Natural killer cell (primary cell): ENCODE data around the gene BRPF1. TPM values are rescaled to one million over a fixed set of nuclear protein-coding genes. Genes with fewer than 3 reads are reported as not detected.

ENCODE experiments used
- ATAC-seq, 3 donors: fragments of 150-1000 bp in 2 of 3; fragments of 200-7000 bp in 1 of 3; cut with Tn5 transposase; 1 replicate in 1 of 3; 2 replicates in 2 of 3; pipeline ENCODE4 v1.10.0; 2021; ENCODE audit warnings: mild to moderate bottlenecking in 2 of 3, moderate library complexity in 2 of 3
- DNase-seq, 2 donors: peaks; one replicate each; pipeline versions ENCODE4 v3.0.0 to v3.0.0-alpha.2; 2013 to 2021; ENCODE audit warnings: mixed read lengths in 1 of 2
- H3K27ac ChIP-seq: one replicate; pipeline ENCODE4 v1.5.1; 2013; ENCODE audit warnings: mild to moderate bottlenecking, low read length
- H3K27me3 ChIP-seq: one replicate; pipeline ENCODE4 v1.6.1; 2013; ENCODE audit warnings: low read length; ENCODE audit not compliant: control insufficient read depth, insufficient read depth
- H3K36me3 ChIP-seq: one replicate; pipeline ENCODE4 v1.6.1; 2013; ENCODE audit warnings: low read length; ENCODE audit not compliant: control insufficient read depth, insufficient read depth
- H3K4me1 ChIP-seq: one replicate; pipeline ENCODE4 v1.6.1; 2013; ENCODE audit warnings: low read length; ENCODE audit not compliant: control insufficient read depth, insufficient read depth
- H3K4me3 ChIP-seq: one replicate; pipeline ENCODE4 v1.5.1; 2013; ENCODE audit warnings: low read length
- H3K9me3 ChIP-seq: one replicate; pipeline ENCODE4 v1.6.1; 2013; ENCODE audit warnings: low read length; ENCODE audit not compliant: control insufficient read depth, insufficient read depth
- H3K27ac Mint-ChIP-seq, 2 donors: one replicate each; pipeline ENCODE4 v1.8.0; 2022; ENCODE audit warnings: mild to moderate bottlenecking in 2 of 2, mixed read lengths in 2 of 2, moderate library complexity in 1 of 2
- H3K27me3 Mint-ChIP-seq, 2 donors: one replicate each; pipeline ENCODE4 v1.8.0; 2022; ENCODE audit warnings: low read depth in 2 of 2, mixed read lengths in 2 of 2
- H3K36me3 Mint-ChIP-seq: one replicate; pipeline ENCODE4 v1.8.0; 2022; ENCODE audit warnings: mixed read lengths
- H3K4me1 Mint-ChIP-seq, 2 donors: one replicate each; pipeline ENCODE4 v1.8.0; 2022; ENCODE audit warnings: mixed read lengths in 2 of 2
- H3K4me3 Mint-ChIP-seq: one replicate; pipeline ENCODE4 v1.8.0; 2022; ENCODE audit warnings: mild to moderate bottlenecking, moderate library complexity, mixed read lengths
- H3K9me3 Mint-ChIP-seq, 2 donors: one replicate each; pipeline ENCODE4 v1.8.0; 2022; ENCODE audit warnings: mixed read lengths in 2 of 2
- WGBS: methylation state at CpG from one replicate; pipeline ENCODE4 v1.1.7; 2013; ENCODE audit warnings: missing lambda C conversion rate; ENCODE audit not compliant: insufficient coverage; 5-methylcytosine and 5-hydroxymethylcytosine counted together
- intact Hi-C: fragments of 100-400 bp; cut with micrococcal nuclease; formaldehyde crosslinking; loops from one replicate; pipeline ENCODE4 v1.14.2; 2022
- total RNA-seq, 4 donors: library from RNA; stranded (reverse); fragments of 120-200 nt in 1 of 4; gene quantifications; one replicate each; pipeline versions ENCODE4 v1.2.3 to v1.2.4, GENCODE V29; 2013 to 2022
- TF ChIP-seq, protein P1 (sequence below): fragments of 200-600 bp; IDR thresholded peaks from one replicate; pipeline ENCODE4 v1.8.0; 2022; ENCODE audit warnings: antibody characterized with exemption

BRPF1 gene
- total RNA-seq, 3 donors from 2014 or later (not counting 1 experiment from before 2014, with no cell fraction given), result 45.1 to 72.1 (median 66.5) TPM

DNA sequence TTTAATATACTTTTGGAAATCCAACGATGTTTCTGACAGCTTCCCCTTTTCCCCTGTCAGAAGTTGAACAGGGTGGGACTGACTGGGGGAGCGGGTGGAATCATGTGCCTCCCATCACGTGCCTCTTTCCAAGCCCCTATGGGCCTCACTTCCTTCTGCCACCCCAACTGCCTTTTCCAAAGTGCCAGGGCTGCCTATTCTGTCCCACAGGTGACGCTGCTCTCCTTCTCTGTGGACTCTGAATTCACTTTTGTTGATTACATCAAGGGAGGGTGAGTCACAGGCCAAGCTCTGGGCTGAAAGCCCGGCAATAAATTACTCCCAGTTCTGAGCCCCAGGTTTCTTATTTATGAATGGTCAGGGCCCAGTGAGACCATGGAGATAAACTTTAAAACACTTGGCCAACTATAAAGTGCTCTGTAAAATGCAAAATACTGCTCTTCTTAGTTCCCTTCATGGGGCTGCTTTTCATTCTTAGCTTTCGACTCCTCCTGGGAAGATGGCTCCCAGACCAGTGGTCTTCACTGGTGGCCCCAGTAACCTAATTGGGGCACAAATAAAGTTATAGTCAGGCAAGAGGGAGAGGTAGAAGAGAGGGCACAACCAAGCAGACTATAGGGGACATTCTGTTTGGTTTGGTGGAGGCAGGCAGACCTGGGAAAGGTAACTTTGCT is 15.6 kb upstream of the BRPF1 start:
- Histone ChIP-seq H3K9me3 (no peaks in the 10 kb centered on the region), H3K36me3 (no peaks in the 10 kb centered on the region), H3K4me3 (no peak overlapping the region), H3K4me1 (no peaks in the 10 kb centered on the region), H3K27ac (no peak overlapping the region), H3K27me3 (no peaks in the 10 kb centered on the region)
- peak; percentile 71 to 81 (median 77) for ATAC-seq
- Mint-ChIP-seq H3K27me3 (peaks cover 0 to 6% of the 10 kb centered on the region in 2 donors), H3K9me3 (no peaks in the 10 kb centered on the region), H3K36me3 (no peaks in the 10 kb centered on the region), H3K4me1 (peaks cover 0 to 4% of the 10 kb centered on the region in 2 donors), H3K4me3 (no peak overlapping the region), H3K27ac (no peak overlapping the region)
- DNase-seq, result peak in 1 of 2 donors; percentile 53
- TF ChIP-seq, protein P1, sequence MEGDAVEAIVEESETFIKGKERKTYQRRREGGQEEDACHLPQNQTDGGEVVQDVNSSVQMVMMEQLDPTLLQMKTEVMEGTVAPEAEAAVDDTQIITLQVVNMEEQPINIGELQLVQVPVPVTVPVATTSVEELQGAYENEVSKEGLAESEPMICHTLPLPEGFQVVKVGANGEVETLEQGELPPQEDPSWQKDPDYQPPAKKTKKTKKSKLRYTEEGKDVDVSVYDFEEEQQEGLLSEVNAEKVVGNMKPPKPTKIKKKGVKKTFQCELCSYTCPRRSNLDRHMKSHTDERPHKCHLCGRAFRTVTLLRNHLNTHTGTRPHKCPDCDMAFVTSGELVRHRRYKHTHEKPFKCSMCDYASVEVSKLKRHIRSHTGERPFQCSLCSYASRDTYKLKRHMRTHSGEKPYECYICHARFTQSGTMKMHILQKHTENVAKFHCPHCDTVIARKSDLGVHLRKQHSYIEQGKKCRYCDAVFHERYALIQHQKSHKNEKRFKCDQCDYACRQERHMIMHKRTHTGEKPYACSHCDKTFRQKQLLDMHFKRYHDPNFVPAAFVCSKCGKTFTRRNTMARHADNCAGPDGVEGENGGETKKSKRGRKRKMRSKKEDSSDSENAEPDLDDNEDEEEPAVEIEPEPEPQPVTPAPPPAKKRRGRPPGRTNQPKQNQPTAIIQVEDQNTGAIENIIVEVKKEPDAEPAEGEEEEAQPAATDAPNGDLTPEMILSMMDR, result no peak
- WGBS, result 46% methylated on average over 5 of the region's 6 CpGs
- intact Hi-C loops, result no loop called here

DNA sequence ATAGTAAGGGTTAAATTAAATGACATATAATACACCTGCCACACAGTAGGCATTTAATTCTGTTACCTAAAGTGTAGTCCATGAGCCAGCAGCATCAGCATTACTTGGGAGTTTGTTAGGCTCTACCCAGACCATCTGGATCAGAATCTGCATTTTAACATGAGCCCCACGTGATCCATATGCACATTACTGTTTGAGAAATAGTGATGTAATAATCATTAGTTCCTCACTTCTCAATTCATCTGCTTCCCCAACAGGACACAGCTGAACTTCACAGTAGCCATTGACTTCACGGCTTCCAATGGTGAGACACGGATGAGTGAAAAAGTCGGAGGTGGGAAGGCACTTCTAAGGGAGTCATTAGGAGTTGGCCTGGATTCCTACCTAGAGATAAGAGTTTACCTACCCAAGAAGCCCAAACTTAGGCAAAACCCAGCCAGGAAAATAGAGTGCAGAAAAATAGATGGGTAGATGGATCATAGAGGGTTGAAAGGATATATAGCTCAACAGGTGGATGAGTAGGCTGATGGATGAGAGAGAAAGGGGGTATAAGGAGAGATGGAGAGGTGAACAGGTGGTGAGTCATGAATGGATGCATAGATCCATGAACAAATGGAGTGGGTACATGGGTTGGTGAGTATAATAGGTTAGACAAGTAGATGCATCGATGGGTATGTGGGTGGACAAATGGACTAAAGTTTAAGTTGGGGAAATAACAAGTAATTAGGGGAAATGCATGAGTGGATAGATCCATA is 14.6 kb upstream of the BRPF1 start:
- Mint-ChIP-seq H3K27ac (no peak overlapping the region), H3K27me3 (peaks cover 0 to 6% of the 10 kb centered on the region in 2 donors), H3K4me3 (no peak overlapping the region), H3K36me3 (no peaks in the 10 kb centered on the region), H3K4me1 (peaks cover 0 to 4% of the 10 kb centered on the region in 2 donors), H3K9me3 (no peaks in the 10 kb centered on the region)
- Histone ChIP-seq H3K27ac (no peak overlapping the region), H3K27me3 (no peaks in the 10 kb centered on the region), H3K9me3 (no peaks in the 10 kb centered on the region), H3K4me3 (no peak overlapping the region), H3K4me1 (no peaks in the 10 kb centered on the region), H3K36me3 (no peaks in the 10 kb centered on the region)
- WGBS, result 86% methylated on average over 5 of the region's 5 CpGs
- ATAC-seq (no peak), DNase-seq (no peak)
- TF ChIP-seq, protein P1, result no peak
- intact Hi-C loops, result no loop called here

DNA sequence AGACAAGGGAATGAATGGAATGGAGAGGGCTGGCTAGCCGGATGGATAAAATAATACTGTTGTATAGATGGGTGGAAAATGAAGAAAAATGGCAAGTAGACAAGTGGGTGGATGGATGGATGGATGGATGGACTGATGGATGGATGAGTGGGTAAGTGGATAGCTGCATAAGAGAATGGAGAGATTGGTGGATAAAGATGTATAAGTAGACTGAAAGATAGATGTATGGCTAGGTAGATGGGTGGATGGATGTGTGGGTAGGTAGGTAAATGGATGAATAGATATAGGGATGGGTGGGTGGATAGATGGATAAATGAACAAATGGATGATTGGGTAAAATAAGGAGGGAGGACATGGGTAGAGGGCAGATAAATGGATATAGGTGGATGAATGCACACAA is 14.0 kb upstream of the BRPF1 start:
- Histone ChIP-seq H3K9me3 (no peaks in the 10 kb centered on the region), H3K4me1 (no peaks in the 10 kb centered on the region), H3K27ac (no peak overlapping the region), H3K27me3 (no peaks in the 10 kb centered on the region), H3K4me3 (no peak overlapping the region), H3K36me3 (no peaks in the 10 kb centered on the region)
- Mint-ChIP-seq H3K4me1 (peaks cover 0 to 4% of the 10 kb centered on the region in 2 donors), H3K36me3 (no peaks in the 10 kb centered on the region), H3K9me3 (no peaks in the 10 kb centered on the region), H3K4me3 (no peak overlapping the region), H3K27ac (no peak overlapping the region), H3K27me3 (peaks cover 0 to 6% of the 10 kb centered on the region in 2 donors)
- TF ChIP-seq, protein P1, result no peak
- DNase-seq (no peak), ATAC-seq (no peak)
- intact Hi-C loops, result no loop called here
- WGBS, result 94% methylated on average over 1 of the region's 1 CpG
